Osteoblast (primary cell): ENCODE measurements around the gene CCDC68. TPM values are rescaled to one million over a fixed set of nuclear protein-coding genes. Genes with fewer than 3 reads are reported as not detected.

Source experiments
- DNase-seq: peaks from one replicate; pipeline ENCODE4 v3.0.0; 2011; ENCODE audit warnings: low spot score, mixed read lengths; ENCODE audit not compliant: insufficient read length; ENCODE audit errors: missing footprints
- H2AFZ ChIP-seq: 2 replicates; pipeline ENCODE4 v1.6.0; 2011; ENCODE audit warnings: mild to moderate bottlenecking, low read length
- H3K27ac ChIP-seq: 2 replicates; pipeline ENCODE4 v1.5.1; 2011; ENCODE audit warnings: mild to moderate bottlenecking, low read depth, low read length, moderate library complexity
- H3K27me3 ChIP-seq: 2 replicates; pipeline ENCODE4 v1.6.0; 2012; ENCODE audit warnings: mild to moderate bottlenecking, control low read depth, inconsistent platforms, low read length, moderate library complexity; ENCODE audit not compliant: insufficient read depth
- H3K36me3 ChIP-seq: 2 replicates; pipeline ENCODE4 v1.5.1; 2011; ENCODE audit warnings: mild to moderate bottlenecking, low read length, control low read depth, moderate library complexity; ENCODE audit not compliant: insufficient read depth
- H3K4me1 ChIP-seq: 2 replicates; pipeline ENCODE4 v1.5.1; 2011; ENCODE audit warnings: mild to moderate bottlenecking, low read length, control low read depth, moderate library complexity; ENCODE audit not compliant: insufficient read depth
- H3K4me2 ChIP-seq: 2 replicates; pipeline ENCODE4 v1.6.0; 2011; ENCODE audit warnings: mild to moderate bottlenecking, low read length; ENCODE audit not compliant: insufficient read depth
- H3K4me3 ChIP-seq: fragments of 200-600 bp; sonication (generic); 3 replicates; pipeline ENCODE4 v1.5.1; 2012; ENCODE audit warnings: mild to moderate bottlenecking, low read length, inconsistent platforms; ENCODE audit not compliant: insufficient read depth
- H3K79me2 ChIP-seq: 2 replicates; pipeline ENCODE4 v1.6.0; 2012; ENCODE audit warnings: mild to moderate bottlenecking, low read length, control low read depth, inconsistent platforms; ENCODE audit not compliant: insufficient read depth
- H3K9me3 ChIP-seq: 2 replicates; pipeline ENCODE4 v1.5.1; 2011; ENCODE audit warnings: low read depth, low read length, control low read depth
- H4K20me1 ChIP-seq: 2 replicates; pipeline ENCODE4 v1.6.0; 2012; ENCODE audit warnings: mild to moderate bottlenecking, low read length, control low read depth; ENCODE audit not compliant: insufficient read depth
- total RNA-seq: library from RNA; depleted of rRNA; stranded (reverse); fragments of >200 nt; gene quantifications from 2 replicates; pipeline ENCODE4 v1.2.3, GENCODE V29; 2012
- TF ChIP-seq, protein P1 (sequence below): IDR thresholded peaks from 2 replicates; pipeline ENCODE4 v1.5.1; 2011; ENCODE audit warnings: mild to moderate bottlenecking, low read depth, low read length, moderate library complexity; ENCODE audit errors: extremely low read depth

The CCDC68 gene
- total RNA-seq, 1 donor: 9.0 TPM

GRCh38 chr18:54991981-54992380 is 32.7 kb upstream of the CCDC68 start:
- no peak overlapping the region for H3K4me2 ChIP-seq
- no peaks in the 10 kb centered on the region for H3K36me3 ChIP-seq
- TF ChIP-seq, protein P1, sequence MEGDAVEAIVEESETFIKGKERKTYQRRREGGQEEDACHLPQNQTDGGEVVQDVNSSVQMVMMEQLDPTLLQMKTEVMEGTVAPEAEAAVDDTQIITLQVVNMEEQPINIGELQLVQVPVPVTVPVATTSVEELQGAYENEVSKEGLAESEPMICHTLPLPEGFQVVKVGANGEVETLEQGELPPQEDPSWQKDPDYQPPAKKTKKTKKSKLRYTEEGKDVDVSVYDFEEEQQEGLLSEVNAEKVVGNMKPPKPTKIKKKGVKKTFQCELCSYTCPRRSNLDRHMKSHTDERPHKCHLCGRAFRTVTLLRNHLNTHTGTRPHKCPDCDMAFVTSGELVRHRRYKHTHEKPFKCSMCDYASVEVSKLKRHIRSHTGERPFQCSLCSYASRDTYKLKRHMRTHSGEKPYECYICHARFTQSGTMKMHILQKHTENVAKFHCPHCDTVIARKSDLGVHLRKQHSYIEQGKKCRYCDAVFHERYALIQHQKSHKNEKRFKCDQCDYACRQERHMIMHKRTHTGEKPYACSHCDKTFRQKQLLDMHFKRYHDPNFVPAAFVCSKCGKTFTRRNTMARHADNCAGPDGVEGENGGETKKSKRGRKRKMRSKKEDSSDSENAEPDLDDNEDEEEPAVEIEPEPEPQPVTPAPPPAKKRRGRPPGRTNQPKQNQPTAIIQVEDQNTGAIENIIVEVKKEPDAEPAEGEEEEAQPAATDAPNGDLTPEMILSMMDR: no peak
- no peaks in the 10 kb centered on the region for H3K9me3 ChIP-seq
- H3K4me3 ChIP-seq: no peak overlapping the region
- DNase-seq: no peak
- no peaks in the 10 kb centered on the region for H4K20me1 ChIP-seq
- no peak overlapping the region for H3K27ac ChIP-seq
- H3K27me3 ChIP-seq: no peaks in the 10 kb centered on the region
- H2AFZ ChIP-seq: no peak overlapping the region
- no peaks in the 10 kb centered on the region for H3K4me1 ChIP-seq
- H3K79me2 ChIP-seq: no peaks in the 10 kb centered on the region

- H3K36me3 ChIP-seq: no peaks in the 10 kb centered on the region
- no peak for DNase-seq
- H3K27me3 ChIP-seq: no peaks in the 10 kb centered on the region
- no peaks in the 10 kb centered on the region for H3K79me2 ChIP-seq
- no peaks in the 10 kb centered on the region for H4K20me1 ChIP-seq
- H3K4me1 ChIP-seq: no peaks in the 10 kb centered on the region
- H3K4me3 ChIP-seq: no peak overlapping the region
- no peak overlapping the region for H2AFZ ChIP-seq
- H3K9me3 ChIP-seq: no peaks in the 10 kb centered on the region
- no peak overlapping the region for H3K27ac ChIP-seq
- TF ChIP-seq, protein P1: no peak
- no peak overlapping the region for H3K4me2 ChIP-seq
These were observed 25.6 kb upstream of the CCDC68 start for GRCh38 chr18:54984908-54985307.

DNA sequence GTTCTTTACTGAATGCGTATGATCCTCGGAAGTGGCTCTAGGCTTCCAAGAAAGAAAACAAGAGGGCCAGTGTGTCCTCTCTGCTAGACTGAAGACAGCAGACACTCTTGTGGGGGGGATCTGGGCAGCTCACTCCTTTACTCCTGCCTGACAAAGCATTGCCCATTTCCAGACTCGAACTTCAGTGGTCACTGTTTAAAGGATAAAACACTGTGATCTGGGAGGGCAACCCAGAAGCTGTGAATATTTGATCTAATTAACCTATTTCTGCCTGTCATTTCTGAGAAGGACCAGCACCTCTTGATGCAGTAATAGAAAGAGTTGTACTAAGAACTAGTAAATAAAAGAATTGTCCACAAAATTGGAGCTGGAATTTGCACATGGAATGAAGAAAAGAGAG is 24.5 kb upstream of the CCDC68 start:
- Histone ChIP-seq H3K79me2 (no peaks in the 10 kb centered on the region), H3K9me3 (no peaks in the 10 kb centered on the region), H3K36me3 (no peaks in the 10 kb centered on the region), H3K4me3 (no peak overlapping the region), H2AFZ (no peak overlapping the region), H3K4me2 (no peak overlapping the region), H4K20me1 (no peaks in the 10 kb centered on the region), H3K27ac (no peak overlapping the region), H3K4me1 (no peaks in the 10 kb centered on the region), H3K27me3 (no peaks in the 10 kb centered on the region)
- DNase-seq: no peak
- TF ChIP-seq, protein P1: no peak

GRCh38 chr18:54983041-54983686 is 23.9 kb upstream of the CCDC68 start:
- DNase-seq: no peak
- no peak overlapping the region for H3K4me2 ChIP-seq
- no peaks in the 10 kb centered on the region for H4K20me1 ChIP-seq
- H3K27me3 ChIP-seq: no peaks in the 10 kb centered on the region
- no peaks in the 10 kb centered on the region for H3K79me2 ChIP-seq
- TF ChIP-seq, protein P1: peak; percentile 72
- H2AFZ ChIP-seq: no peak overlapping the region
- no peak overlapping the region for H3K4me3 ChIP-seq
- H3K9me3 ChIP-seq: no peaks in the 10 kb centered on the region
- no peak overlapping the region for H3K27ac ChIP-seq
- H3K36me3 ChIP-seq: no peaks in the 10 kb centered on the region
- no peaks in the 10 kb centered on the region for H3K4me1 ChIP-seq
